Epithelial cell of proximal tubule (primary cell): ENCODE results near the gene TBC1D8. TPM values are rescaled to one million over a fixed set of nuclear protein-coding genes. Genes with fewer than 3 reads are reported as not detected.
A peak's percentile ranks its signal among the peaks of the same experiment; 100 is the strongest.

Experiments
- DNase-seq: peaks from one replicate; pipeline ENCODE4 v3.0.0-alpha.2; 2011; ENCODE audit warnings: low read depth
- H3K4me3 ChIP-seq: 2 replicates; pipeline ENCODE4 v1.5.1; 2011; ENCODE audit warnings: low read depth, mild to moderate bottlenecking, low read length
- total RNA-seq: library from RNA; depleted of rRNA; stranded (reverse); fragments of >200 nt; gene quantifications from 2 replicates; pipeline ENCODE4 v1.2.3, GENCODE V29; 2015
- TF ChIP-seq, protein P1 (sequence below): conservative IDR thresholded peaks from 2 replicates; pipeline ENCODE4 v1.5.1; 2012; ENCODE audit warnings: low read depth, mild to moderate bottlenecking, low read length

The TBC1D8 gene
- total RNA-seq, 1 donor from 2014 or later, result 20.5 TPM

DNA sequence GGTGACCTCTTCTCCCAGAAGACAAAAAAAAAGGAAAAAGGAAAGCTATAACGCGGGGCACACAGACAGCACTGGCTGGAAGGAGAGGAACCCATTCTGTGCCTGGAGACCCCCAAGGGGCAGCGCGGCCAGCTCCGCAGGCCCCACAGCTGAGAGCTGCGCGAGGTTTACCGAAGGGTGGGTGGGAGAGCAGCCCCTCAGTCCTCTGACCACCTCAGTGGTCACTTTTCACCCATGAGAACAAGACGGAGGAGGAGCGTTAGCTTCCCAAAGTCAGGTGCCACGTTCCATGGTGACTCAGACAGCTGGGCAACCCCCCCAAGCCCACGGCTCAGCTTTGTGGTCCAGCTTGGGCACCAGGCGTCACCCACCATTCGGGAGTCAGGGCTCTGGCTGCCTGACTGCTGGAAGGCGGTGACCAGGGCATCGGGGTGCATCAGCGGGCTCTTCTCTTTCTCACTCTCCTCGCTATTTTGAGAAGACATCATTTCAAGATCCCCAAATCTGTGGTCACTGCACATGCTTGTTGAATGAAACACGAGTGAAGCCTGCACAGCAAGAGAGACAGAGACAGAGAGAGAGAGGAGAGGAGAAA is 113.9 kb downstream of the TBC1D8 start:
- H3K4me3 ChIP-seq, result no peak overlapping the region
- no peak for DNase-seq
- TF ChIP-seq, protein P1, sequence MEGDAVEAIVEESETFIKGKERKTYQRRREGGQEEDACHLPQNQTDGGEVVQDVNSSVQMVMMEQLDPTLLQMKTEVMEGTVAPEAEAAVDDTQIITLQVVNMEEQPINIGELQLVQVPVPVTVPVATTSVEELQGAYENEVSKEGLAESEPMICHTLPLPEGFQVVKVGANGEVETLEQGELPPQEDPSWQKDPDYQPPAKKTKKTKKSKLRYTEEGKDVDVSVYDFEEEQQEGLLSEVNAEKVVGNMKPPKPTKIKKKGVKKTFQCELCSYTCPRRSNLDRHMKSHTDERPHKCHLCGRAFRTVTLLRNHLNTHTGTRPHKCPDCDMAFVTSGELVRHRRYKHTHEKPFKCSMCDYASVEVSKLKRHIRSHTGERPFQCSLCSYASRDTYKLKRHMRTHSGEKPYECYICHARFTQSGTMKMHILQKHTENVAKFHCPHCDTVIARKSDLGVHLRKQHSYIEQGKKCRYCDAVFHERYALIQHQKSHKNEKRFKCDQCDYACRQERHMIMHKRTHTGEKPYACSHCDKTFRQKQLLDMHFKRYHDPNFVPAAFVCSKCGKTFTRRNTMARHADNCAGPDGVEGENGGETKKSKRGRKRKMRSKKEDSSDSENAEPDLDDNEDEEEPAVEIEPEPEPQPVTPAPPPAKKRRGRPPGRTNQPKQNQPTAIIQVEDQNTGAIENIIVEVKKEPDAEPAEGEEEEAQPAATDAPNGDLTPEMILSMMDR, result no peak

DNA sequence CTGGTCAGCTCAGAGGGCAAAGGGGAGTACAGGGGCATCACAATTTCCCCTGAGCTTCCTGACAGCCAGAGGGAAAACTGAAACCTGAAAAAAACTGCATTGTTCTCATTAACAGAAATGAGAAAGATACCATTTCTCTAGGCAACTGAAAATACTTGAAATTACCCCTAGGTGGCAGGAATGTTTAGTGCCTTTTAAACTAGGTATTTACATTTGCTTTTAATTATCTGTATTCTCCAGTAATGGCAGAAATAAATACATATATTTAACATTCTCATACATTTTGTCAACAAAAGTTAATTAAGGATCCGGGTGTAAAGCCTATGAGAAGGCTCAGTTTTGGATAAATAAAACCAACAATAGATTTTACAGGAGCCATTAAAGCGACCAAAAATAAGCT is 114.6 kb downstream of the TBC1D8 start:
- no peak overlapping the region for H3K4me3 ChIP-seq
- DNase-seq, result no peak
- TF ChIP-seq, protein P1, result peak; percentile 52

DNA sequence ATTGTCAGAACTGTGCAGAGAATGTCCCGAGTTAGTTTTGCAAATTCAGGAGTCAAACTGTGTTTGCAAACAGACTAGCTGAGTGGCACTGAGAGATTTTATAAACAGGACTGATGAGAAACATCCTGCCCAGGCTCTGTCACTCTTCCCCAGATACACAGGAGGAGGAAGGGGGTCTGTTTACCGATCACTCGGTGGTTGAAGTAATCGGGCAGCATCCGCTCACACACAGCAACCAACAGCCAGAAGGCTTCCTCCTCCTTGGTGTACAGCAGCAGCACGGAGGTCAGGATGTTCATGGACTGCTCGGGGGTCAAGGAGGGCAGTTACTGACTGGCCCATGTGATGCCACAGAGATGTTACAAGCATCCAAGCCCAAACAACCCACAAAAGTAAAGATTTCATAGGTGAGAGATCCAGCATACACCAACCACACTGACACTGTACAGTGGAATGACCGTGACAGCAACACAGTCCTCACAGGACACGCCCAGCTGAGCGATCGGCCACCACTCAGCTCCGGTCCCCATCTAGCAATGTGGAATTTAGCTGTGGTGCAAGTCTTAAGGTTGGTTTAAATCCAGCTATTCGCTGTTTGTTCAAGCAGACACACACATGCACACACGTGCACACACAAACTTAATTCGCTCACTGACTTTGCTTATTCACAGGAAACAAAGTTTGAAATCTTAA is 119.0 kb downstream of the TBC1D8 start:
- H3K4me3 ChIP-seq, result no peak overlapping the region
- TF ChIP-seq, protein P1, result no peak
- DNase-seq, result no peak

DNA sequence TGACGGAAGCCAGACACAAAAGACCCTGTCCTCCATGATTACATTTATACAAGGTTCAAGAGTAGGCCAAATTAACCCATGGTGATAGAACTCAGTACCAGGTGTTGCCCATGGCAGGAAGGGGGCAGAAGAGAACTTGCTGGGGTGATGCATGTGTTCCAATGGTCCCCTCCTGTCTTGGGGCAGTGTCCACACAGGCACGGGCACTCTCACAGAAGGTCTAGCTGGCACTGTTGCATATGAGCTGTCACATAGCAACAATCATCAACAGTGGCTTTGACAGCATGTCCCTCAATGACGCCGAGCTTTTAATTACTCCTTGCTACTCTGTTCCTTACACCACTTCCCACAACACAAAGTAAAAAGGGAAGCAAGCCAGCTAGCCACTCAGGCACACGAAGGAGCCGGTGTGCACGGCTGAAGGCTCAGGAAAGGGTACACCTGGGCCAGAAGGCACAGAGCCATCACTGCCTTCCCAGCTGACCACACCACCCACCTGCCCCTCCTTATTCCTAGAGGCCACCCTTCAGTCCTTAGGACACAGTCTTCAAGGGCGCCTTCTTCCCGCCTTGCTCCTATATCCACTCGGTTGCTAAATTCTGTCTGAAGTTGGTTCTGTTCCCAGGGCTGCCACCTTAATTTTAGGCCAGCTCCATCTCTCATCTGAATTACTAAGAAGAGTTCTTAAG is 120.2 kb downstream of the TBC1D8 start:
- TF ChIP-seq, protein P1, result no peak
- no peak overlapping the region for H3K4me3 ChIP-seq
- DNase-seq, result no peak

DNA sequence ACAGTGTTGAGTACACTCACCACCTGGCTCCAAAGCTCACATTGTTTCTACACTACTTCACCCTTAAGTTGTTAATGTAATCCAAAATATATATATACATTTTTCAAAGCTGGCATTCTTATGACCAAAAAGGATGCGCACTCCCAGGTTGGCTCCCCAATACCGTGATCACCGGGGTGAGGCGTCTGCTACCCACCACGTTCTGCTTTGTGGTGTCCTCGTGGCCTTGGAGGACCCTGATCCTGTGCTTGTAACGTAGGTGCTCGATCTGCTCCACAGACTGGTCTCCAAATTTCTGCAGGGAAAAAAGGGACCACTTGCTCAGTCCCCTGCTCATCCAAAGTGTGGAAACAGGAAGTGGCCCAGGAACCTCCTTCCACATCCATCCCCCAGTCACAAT is 123.3 kb downstream of the TBC1D8 start:
- no peak for DNase-seq
- TF ChIP-seq, protein P1, result no peak
- H3K4me3 ChIP-seq, result no peak overlapping the region

DNA sequence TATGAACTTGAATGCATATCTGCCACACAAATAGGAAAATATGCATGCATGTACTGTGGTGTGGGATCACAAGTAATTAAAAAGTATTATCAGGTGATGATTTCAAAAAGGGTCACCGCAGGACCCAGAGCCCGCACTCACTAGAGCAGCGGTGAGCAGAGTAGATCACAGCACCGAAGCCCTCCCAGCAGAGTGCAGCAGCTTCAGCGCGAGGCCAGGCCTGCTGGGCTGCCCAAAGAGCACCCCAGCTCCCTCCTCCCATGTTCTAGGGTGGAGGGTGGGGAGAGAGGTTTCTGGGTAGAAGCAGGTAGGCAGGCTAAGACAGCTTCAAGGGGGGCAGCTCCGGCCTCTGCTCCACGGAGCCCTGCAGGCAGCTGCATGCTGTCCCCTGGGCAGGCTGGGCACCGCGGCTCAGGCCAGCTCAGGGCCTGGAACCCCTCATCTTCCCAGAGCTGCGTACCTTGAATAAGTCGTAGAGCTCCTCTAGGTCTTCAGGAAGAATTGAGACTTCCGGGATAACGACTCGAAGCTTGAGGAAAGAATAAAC is 124.2 kb downstream of the TBC1D8 start:
- TF ChIP-seq, protein P1, result no peak
- H3K4me3 ChIP-seq, result no peak overlapping the region

More for the DNA sequence above, 124.2 kb downstream of the TBC1D8 start:
- no peak for DNase-seq
